ENCODE measurements around the gene STAG2.

GRCh38 chrX:124127496-124127895, 166.0 kb downstream of the STAG2 start:
- no peak for TF ChIP-seq POLR2A (IDR thresholded peaks at IDR 0.05; ENCODE audit: low read depth, low read length)
- TF ChIP-seq POLR2AphosphoS5 (IDR thresholded peaks at IDR 0.05; ENCODE audit: low read depth, low read length), result no peak
- no peak for TF ChIP-seq TAF1 (IDR thresholded peaks at IDR 0.05; ENCODE audit: borderline replicate concordance, low read depth, low read length)
